HT-29 (cell line): ENCODE data around the gene CACNG4. TPM values are rescaled to one million over a fixed set of nuclear protein-coding genes. Genes with fewer than 3 reads are reported as not detected.

Source experiments
- DNase-seq: peaks from one replicate; pipeline ENCODE4 v3.0.0-alpha.2; 2015; ENCODE audit warnings: low spot score
- total RNA-seq: library from RNA; depleted of rRNA; stranded (reverse); fragments of >200 nt; shearing (Covaris generic); gene quantifications from 2 replicates; pipeline ENCODE4 v1.2.3, GENCODE V29; 2014; rRNA removed

Gene CACNG4
- total RNA-seq: 6.2 and 6.3 TPM in 2 replicates

DNA sequence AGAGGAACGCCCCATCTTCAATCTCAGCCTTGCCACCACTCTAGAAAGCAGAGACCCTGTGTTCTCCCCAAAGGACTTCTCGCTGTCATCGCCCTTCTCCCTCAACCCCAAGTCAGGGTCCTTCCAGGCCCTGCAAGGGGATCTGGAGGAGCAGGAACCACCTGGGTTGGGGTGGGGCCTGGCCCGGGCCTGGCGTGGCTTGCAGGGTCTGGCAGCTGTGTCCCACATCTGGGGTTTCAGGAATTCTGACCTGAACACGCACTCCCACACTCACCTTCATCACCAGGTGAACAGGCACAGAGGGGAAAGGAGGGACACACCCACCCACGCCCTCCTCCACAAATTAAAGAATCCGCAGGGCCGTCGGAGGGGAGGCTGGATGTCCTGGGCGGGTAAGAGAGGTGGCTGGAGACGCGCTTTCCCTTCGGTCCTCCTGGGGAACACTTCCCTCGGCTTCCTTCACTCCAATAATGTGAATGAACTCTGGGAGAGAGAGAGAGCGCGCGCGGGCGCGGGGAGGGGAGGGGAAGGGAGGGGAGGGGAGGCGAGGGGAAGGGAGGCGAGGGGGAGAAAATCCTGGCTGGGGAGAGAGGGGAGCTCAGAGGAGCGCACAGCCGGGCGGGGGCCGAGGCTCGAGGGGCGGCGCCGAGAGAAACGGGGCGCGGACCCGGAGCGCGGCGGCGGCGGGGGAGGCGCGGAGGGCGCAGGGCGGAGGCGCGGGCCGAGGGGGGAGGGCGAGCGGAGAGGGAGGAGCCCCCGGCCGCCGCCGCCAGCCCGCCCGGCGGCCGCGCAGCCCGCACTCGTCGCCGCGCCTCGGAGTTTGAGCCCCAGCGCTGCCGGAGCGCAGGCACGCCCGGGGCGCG lies at the start of gene CACNG4:
Gene CACNG4 (plus strand): TSS at position 799 of the 863 bp plus-strand sequence. CDS start 205 bp downstream, outside the sequence.
- DNase-seq: peak; percentile 53

DNA sequence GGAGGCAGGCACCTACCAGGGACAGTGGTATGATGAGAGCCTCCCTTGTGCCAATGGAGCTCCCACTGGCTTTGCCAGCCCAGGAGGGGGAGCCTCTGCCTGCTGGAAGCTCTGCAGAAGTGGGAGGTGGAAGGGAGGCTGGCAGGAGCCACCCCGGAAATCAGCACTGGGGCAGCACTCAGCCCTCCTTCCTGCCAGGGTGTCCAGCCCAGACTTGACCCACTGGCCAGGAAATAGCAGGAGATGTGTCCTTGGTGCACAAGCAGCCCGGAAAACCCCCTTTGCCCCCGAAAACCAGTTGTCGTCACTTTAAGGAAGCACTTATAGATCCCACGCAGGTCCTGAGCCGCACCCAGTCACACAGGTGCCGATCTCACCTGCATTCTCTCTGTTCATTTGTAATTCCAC lies 49.3 kb upstream of the CACNG4 start:
- DNase-seq: peak; percentile 92

DNA sequence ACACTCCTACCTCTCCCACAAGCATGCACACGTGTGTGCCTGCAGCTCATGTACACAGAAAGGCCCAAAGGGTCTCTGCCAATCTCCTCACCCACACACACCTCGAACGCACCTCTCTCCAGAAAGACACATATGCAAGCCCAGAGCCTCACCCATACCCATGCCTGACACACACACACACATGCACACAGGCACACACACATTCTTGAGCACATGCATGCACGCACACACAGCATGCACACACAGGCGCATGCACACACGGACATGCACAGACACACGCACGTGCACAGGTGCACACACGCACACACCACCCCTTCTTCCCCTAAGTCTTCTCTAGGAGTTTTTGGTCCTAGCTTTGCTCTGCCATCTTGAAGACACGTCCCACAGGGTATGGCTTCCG lies 48.7 kb upstream of the CACNG4 start:
- DNase-seq: no peak

DNA sequence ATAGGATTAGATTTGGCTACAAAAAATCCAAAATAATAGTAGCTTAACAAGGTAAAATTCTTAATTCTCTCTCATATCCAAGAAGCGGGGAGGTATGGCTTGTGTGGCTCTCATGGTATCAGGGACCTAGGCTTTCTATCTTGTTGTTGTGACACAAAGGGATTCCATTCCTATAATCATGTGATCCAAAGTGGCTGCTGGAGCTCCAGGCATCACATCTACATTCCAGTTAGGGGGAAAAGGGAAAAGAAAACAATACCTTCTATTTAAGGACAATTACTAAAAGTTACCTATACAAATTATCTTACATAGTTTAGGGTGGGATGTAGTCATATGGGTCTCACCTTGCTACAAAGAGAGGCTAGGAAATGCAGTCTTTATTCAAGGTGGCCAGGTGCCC lies 47.6 kb upstream of the CACNG4 start:
- no peak for DNase-seq

DNA sequence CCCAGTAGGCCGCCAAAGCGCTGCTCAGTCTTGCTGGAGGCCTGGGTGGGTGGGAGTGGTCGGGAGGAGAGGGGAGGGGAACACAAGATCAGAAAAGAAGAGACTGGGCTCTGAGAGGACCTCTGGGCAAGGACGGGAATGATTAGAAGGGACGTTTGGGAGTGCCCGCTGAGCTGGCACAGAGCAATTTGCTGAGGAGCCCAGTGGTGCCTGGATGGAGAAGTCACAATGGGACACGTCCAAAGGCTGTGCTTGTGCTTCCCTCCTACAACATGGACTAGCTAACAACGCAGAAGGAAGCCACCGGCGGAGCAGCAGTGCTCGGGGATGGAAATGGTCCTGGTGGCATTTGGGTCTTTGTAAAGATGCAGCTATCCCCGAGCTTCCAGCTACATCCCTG lies 45.6 kb upstream of the CACNG4 start:
- DNase-seq: no peak

DNA sequence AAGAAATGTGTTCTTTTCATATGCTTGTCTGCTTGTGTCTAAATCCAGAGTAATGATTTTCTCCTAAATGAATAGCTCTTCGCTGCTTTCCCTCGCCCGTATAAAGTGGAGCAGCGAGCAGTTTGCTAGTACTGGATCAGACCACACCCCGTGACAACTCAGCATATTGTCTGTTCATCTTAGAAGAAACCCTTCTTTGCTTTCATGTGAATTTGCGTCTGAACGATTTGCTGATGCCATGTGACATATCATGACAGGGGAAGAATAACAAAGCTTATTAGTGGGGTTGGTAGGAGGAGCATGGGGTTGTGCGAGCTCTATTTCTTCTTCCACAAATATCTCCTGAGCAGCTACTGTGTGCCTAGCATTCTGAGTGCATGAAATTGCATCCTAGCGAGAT lies 44.1 kb upstream of the CACNG4 start:
- DNase-seq: no peak

DNA sequence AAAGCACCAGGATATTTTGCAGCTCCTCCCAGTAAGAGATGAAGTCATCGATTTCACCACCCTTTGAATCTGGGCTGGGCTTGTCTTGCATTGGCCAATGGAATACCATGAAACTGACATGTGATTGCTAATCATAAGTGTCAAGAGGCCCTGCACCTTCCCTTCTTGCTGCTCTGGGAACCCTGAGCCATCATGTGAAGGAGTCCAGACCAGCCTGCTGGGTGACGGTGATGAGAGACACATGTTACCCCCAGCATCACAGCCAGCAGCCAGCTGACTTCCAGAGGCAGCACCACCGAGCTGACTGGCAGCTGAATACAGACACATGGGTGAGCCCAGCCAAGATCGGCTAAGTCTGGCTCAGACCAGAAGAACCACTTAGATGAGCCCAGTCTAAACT lies 43.6 kb upstream of the CACNG4 start:
- no peak for DNase-seq

DNA sequence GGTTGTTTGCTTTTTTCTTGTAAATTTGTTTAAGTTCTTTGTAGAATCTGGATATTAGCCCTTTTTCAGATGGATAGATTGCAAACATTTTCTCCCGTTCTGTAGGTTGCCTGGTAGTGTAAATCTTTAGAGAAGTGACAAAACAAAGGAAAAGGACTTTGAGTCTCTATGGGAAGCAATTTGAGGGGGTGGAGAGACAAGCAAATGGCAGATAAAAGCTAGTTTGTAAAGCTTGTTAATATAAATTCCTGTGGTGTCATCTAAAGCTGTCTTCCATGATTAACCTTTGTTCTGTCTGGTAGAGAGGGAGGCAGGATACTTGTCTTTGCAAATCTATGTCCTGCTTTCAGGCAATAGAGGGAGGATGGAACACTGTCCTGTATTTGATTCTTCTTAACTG lies 40.6 kb upstream of the CACNG4 start:
- no peak for DNase-seq

DNA sequence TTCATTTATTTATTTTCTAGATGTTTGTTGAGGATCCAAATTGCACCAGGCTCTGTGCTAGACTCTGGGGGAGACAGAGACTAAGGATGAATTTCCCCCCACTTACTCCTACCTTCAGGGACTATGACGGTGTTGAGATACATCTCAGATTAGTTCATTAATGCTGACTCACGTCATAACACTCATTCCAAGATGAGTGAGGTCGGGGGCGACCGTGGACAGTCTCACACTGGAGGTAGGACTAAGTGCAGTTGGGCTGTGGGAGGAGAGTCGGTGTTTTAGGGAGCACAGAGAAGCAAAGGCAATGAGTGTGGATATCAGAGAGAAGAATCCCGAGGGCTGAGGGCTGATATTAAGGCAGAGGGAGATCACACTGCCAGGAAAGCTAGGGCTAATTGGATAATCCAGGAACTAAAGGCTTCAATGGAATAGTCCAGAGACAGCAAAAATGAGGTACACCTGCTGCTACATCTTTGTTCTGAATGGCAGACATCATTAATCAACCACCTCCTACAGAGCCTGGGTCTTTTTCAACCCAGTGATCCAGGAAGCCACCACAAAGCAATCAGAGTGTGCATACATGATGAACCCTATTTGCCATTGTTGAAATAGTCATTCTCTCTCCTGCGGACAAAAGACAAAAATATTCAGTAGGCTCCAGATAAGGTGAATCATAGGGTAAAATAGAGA lies 38.6 kb upstream of the CACNG4 start:
- no peak for DNase-seq

DNA sequence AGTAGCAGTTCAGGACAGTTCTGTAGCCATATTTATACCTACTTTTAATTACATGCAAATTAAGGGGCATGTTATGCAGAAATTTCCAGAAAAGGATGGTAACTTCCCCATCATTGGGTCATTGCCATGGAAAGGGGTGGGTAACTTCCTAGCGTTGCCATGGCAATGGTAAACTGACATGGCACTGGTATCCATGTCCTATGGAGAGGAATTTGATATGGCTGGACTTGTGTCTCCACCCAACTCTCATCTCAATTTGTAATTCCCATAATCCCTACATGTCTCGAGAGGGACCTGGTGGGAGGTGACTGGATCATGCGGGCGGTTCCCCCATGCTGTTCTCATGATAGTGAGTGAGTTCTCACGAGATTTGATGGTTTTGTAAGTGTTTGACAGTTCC lies 35.6 kb upstream of the CACNG4 start:
- DNase-seq: no peak

DNA sequence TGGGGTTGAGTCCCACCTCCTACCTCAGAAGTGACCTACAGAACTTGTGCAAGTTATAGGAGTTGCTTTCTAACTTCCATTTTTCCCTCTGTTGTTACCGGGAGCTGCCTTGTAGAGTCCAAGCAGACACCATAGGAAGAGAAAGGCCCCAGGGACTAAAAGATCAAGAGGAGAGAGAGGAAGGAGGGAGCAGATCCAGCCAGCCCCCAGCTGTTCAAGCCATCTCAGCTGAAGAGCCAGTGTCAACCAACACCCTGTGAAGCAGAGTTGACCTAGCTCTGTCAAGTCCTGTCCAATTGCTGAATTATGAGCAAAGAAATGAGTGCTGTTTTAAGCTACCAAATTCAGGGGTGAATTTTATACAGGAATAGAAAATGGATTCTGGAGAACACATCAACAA lies 34.9 kb upstream of the CACNG4 start:
- no peak for DNase-seq

DNA sequence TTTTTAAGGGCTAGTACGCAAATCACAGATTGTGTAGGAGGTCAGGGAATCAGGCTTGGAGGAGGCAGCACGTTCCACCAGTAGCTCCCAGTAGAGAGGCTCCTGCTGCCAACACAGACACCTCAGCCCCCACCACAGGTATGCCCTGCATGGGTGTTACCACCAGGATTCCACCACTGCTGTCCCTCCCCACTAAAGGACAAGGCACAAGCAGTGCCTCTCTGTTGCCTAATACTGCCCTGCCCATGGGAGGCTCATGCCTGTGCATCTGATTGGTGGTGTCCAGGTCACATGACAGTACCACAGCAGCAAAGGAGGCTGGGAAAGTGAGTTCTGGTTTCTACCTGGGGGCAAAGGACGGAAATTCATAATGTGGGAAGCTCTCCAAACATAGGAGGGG lies 33.6 kb upstream of the CACNG4 start:
- DNase-seq: peak; percentile 66

DNA sequence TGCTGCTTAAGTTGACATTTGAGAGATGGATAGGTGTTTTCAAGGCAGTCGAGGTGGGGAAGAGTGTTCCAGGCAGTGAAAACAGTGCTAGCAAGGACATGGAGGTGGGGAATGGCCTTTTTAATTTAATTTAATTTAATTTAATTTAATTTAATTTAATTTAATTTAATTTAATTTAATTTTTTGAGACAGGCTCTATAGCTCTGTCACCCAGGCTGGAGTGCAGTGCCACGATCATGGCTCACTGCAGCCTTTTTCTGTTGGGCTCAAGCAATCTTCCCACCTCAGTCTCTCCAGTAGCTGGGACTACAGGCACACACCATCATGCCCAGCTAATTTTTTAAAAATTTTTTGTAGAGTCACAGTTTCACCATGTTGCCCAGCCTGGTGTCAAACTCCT lies 32.2 kb upstream of the CACNG4 start:
- no peak for DNase-seq

DNA sequence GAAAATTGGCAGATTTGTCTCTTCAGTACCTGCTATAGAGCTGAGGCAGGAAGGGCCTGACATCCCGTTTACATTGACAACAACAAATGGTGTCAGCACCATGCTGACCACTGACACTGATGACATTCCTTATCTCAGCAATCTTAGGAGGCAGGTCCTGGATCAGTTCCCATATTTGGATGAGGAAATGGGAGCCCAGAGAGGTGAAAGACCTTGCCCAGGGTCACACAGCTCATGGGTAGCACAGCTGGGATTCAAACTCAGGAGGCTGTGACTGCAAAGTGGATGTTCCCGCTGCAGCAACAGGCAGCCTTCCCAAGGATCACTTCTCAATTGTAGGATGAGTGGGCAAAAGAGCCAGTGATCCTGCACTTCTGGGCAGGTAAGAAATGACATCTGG lies 30.5 kb upstream of the CACNG4 start:
- no peak for DNase-seq

DNA sequence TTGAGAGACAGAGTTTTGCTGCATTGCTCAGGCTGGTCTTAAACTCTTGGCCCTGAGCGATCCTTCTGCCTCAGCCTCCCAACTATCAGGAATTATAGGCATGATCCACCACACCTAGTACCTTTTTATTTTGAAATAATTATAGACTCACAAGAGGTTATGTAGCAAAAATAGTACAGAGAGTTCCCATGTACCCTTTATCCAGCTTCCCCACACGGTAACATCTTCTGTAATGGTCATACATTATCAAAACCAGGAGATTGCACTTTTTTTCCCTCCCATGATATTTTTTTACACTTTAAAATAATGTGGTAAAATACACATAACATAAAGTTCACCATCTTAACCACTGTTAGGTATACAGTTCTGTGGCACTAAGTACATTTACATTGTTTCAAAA lies 28.8 kb upstream of the CACNG4 start:
- no peak for DNase-seq

DNA sequence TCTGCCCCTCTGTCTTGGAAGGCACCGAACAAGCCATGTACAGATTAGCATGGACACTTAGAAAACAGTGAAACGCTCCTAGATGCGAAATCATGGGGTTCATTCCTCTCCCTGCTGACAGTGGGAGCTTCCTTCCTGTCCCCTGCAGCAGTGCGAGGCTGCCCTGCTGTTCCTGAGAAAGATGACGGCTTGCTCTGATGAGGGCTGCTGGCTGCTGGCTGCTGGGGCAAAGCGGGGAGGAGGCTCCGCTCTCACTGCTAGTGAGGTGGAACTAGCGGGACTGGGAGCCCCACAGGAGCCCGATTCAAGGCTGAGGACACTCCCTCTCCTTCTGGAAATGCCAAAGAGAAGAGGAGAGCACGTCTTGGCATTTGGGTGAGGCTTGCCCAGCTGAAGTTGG lies 25.9 kb upstream of the CACNG4 start:
- DNase-seq: no peak

DNA sequence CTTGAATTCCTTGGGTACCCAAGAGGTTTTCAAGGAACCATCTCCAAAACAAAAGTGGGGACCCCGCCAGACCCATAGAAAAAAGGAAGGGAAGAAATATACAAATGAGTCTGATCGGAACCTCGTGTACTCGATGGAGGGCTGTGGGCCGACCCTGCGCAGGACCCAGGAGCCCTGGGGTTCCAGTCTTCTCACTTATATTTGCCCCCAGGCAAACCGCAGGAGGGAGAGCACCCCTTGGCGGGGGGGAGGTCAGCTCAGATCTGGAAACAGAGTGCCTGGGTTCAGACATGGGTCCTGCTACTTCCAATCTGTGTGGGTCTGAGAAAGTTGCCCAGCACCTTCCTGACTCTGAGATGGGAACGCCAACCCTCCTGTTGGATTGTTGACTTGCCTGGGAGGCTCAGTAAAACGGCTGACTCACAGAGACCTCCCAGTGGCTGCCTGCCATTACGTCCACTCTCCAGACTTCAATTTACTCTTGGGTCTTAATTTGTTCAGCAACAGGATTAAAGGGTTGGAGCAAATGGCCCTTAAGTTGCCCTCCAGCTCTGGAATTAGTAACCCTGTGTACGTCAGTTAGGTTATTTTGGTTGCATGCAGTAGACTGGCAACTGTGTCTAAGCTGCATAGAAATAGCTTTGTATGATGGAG lies 24.9 kb upstream of the CACNG4 start:
- no peak for DNase-seq

DNA sequence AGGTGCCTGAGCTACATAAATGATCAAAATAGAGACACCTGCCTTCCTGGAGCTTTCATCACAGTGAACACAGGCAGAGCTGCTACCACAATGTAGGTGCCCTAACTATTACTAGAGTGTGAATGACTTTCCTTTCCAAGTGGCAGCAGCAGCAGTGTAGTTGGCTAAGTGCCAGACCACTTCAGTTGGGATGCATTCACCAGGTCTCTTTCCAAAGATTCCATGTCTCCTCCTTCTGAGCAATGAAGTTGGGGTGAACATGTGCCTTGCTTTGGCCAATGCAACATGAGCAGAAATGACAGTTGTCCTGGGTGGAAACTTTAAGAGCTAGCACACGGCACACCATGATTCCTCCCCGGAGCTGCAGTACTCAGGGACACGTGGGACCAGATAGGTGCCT lies 23.3 kb upstream of the CACNG4 start:
- peak; percentile 16 for DNase-seq

DNA sequence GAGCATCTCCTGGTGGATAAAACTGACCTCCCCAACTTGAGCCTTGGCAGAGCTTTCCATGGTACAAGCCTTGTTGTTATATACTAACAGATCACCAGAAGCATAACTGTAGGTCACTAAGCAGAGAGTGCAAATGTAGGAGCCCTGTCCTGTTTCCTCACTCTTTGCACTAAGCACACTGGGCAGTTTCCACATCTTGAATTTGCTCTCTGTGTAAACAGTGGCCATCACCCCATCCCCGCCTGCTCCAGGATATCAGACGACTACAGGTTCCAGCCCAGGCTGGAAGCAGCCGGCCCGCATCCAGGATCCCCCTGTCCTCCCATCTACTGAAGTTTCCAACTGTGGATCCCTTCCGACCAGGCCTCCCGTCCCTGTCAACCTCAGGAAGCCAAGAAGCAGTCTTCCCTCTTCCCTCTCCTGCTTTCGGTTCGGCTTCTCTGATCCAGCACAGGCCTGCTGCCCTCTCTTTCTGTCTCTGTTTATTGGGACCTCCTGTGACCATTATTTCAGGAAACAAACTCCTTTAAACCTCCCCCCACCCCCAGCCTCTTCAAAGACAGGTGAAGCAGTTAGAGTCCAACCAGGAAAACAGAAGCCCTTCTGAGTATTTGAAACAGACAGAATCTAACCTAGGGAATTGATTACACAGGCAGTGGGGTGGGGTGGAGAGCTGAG lies 22.6 kb upstream of the CACNG4 start:
- no peak for DNase-seq

DNA sequence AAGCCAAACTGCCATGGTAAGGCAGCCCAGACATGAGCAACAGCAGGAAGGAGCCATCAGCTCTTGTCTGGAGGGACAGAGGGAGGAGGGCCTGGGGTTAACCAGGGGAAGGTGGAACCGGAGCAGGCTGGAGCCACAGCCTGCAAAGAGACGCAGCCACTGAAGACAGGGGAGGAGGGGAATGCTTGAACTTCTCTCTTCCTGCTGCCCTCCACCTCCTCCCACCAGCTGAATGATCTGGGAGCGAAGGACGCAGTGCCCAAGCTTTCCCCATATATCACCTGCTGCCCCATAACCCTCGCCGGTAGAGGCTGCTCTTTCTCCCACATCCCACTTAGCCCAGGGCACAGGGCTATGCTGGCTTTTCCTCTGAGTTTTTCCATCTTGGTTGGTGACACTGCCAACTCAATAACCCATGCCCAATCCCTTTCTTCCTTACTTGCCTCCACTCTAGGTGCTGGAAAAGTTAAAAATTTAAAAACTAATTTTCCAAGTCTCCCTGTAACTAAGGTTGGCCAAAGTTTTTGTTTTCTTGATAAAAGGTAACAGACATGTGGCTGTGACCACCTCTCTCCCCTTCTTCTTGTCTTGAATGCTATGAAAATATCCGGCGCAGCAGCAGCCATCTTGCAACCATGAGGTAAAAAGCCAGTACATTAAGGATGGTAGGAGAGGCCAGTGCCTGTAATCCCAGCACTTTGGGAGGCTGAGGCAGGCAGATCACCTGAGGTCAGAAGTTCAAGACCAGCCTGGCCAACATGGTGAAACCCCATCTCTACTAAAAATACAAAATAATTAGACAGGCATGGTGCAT lies 21.8 kb upstream of the CACNG4 start:
- no peak for DNase-seq

DNA sequence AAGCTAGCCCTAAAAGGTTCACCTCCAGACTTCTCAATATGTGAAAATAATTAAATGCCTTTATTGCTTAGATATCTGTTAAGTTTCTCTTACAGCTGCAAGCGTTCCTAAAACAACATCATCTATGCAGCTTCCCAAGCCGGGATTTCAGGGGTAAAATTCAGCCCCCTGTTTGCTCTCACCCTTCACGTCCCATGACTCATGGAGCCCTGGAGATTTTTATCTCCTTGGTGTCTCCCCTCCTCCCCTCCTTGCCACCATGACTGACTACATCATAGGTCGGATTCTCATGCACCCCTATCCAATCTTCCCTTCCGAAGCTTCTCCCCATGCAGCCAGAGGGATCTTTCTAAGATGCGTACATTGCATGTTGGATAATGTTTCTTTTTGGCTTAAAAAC lies 21.0 kb upstream of the CACNG4 start:
- no peak for DNase-seq
